Left kidney (tissue), 2 donors: ENCODE measurements around the gene EPHA6. TPM values are rescaled to one million over a fixed set of nuclear protein-coding genes. Genes with fewer than 3 reads are reported as not detected.

ENCODE experiments used
- DNase-seq: peaks from one replicate; pipeline ENCODE4 v3.0.0-alpha.2; 2013
- polyA plus RNA-seq: library from polyadenylated mRNA; unstranded; fragments of 120-200 nt; gene quantifications from one replicate; pipeline ENCODE4 v1.2.1, GENCODE V29; 2013; ENCODE audit not compliant: insufficient read length

Gene EPHA6
- polyA plus RNA-seq, 1 donor = 1.2 TPM

DNA sequence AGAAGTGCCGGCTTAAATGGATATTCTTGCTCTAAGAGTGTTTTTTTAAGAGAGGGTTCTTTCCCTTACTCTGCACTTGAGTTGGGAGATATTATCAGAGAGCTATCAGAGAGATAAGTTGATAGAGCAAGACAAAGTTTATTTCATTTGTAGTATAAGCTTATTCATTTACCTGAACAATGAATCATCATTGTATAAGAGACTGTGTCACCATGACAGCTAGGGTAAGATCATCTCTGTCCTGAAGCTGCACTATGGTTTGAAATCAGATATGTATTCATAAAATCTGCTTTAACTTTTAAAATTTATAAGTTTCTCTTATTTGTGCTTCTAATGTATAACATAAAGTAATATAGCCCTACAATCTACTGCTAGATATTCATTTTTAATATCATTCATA lies 822.1 kb downstream of the EPHA6 start:
- DNase-seq = no peak

DNA sequence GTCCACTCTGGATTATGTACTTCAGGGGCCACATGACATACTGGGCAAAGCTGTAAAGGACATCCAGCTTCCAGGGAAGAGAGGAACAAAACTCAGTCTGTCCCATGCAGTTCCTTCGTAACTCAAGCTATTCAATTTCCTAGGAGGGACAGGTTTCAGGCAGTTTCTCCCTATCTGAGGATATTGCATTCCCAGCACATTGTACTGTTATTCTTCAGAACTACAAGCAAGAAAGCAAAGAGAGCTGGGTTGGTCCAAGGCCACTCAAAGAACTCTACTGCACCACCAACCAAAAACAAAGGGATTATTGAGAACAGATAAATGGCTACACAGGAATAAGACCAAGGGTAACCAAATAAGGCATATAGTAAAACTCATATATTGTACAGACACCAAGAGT lies 832.5 kb downstream of the EPHA6 start:
- no peak for DNase-seq

- no peak for DNase-seq
Observed at GRCh38 chr3:97647441-97647982, 833.1 kb downstream of the EPHA6 start.

GRCh38 chr3:97655971-97656370 lies 841.6 kb downstream of the EPHA6 start:
- no peak for DNase-seq

- DNase-seq = no peak
Observed at GRCh38 chr3:97656638-97657037, 842.2 kb downstream of the EPHA6 start.

GRCh38 chr3:97658668-97659285 lies 844.4 kb downstream of the EPHA6 start:
- DNase-seq = peak; percentile 36

DNA sequence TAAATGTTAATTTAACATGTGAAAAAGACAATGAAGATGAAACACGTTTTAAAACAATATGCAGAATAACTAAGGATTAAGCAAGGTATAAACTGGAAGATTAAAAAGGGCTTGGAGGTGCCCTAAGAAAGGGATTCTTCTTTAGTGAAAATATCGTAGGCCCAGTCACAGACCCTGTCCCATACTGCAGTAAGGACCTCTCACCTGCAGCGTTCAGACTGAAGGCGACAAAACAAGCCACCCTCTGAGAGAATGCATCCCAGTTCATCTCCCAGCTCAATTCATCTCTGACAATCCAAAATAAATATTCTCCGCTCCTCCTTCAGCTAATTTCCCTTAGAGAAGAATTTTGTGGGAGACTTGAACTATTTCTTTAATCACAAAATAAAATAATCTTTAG lies 847.9 kb downstream of the EPHA6 start:
- DNase-seq = no peak

DNA sequence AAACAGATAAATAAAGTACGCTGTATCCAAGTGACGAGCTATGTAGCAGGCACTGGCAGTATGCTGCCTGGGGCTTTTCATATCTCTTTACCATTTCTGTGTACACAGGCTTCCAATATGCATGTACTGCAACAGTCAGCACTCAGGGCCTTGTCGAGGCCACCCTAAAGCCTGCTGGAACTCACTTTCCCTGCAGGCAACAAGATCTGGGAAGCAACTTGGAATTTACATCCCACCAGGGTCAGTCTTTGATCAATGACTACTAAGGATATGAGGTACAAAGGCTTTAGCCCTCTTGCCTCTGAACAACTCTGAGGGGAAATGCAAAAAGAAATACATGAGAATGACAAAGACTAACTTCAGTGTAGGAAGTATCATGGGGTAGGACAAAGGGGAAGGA lies 848.4 kb downstream of the EPHA6 start:
- DNase-seq = no peak

- DNase-seq = no peak
Observed at GRCh38 chr3:97665896-97666295, 851.5 kb downstream of the EPHA6 start.

DNA sequence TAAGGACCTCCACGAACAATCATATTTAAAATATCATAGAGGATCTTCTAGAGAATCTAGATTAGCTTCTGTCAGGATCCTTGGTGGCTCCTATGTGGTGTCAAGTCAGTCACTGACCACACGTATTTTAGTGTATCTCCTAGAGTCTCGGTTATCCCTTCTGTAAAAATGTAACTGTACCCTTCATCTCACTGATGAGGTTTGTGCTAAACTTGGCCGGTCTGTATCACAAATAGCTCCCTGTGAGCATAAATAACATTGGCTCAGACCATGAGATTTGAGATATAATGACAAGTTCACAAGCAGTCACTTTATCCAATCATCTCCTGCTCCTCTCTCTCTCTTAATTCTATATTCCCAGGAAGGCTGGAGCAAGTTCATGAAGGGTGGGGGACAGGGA lies 856.6 kb downstream of the EPHA6 start:
- DNase-seq = no peak

DNA sequence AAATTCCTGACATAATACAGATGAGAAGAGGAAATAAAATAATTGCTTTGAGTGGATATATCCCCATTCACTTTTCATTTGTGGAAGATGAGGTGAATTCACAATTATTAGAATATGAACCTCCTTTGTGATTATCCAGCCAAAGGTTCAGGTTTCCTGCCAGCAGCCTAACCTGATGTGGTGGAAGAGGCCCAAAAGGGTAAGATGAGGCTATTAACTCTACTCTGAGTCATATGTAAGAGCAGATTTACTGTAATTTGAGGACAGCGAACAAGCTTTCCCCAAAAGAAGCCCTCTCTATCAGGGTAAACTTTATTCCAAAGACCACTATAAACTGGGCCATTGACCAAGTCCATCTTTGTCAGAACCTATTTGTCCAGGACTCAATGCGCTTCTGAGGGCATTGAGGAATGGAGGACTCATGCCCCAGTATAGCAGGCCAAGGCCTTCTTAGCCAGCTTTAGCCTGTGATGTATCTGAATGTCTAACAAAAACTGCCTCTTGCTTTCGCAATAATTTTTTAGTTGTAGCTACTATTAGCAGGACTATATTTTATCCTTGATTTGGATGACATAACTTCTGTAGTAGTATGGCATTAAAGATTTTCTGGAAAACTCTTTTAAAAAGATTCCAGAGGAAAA lies 859.1 kb downstream of the EPHA6 start:
- no peak for DNase-seq

DNA sequence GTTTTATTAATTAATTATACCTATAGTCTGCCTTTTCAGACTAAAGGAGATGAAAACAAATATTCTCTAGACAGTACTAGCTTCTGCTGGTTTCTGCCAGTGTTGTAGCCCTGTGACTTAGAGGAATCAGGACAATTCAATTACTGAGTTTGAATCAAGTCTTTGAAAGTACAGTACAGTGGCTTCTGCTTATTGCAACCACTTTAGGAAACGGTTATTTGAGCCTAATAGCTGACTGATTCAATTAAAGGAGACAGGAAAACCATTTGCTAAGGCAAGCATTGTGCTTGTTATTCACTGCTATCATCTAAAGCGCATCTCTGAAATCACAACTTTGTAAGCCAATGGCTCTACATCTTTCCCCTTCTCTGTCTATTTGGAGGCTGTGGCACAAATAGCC lies 860.1 kb downstream of the EPHA6 start:
- no peak for DNase-seq

GRCh38 chr3:97680210-97680609 lies 865.8 kb downstream of the EPHA6 start:
- DNase-seq = no peak

DNA sequence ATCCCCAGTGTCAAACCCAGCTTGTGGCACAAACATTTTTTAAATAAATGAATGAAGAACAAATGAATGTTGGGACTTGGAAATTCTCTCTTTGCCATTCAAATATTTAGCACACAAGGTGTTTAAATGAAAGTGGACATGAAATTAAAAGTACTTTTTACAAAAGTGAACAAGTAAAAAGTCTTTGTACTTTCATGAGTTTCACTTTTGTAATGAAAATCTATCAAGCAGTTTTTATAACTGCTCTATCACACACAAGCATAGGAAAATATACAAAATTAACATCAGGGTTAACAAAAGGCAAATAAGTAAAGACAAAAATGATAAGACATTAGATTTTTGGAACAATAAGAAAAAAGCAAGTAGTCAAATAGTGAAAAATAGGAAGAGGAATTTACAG lies 866.3 kb downstream of the EPHA6 start:
- no peak for DNase-seq

- no peak for DNase-seq
Observed at GRCh38 chr3:97684490-97684889, 870.1 kb downstream of the EPHA6 start.

- DNase-seq = no peak
Observed at GRCh38 chr3:97686258-97686657, 871.9 kb downstream of the EPHA6 start.

GRCh38 chr3:97687734-97688133 lies 873.3 kb downstream of the EPHA6 start:
- DNase-seq = no peak

DNA sequence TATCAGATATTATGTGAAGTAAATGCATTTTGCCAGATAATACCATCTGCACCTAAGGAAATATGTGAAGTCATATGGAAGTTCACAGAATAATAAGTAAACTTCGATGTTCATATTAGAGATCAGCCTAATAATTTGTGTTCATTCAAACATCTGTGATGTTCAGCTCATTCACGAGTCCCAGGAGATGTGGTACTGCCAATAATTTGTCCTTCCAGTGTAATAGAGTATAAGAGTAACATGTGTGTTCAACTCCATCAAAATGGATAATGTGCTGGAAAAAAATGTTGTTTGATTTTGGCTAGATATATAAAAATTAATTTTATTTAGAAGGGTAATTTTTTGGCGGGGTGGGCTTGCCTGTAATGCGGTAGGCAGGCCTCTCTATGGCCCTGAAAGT lies 874.7 kb downstream of the EPHA6 start:
- no peak for DNase-seq

DNA sequence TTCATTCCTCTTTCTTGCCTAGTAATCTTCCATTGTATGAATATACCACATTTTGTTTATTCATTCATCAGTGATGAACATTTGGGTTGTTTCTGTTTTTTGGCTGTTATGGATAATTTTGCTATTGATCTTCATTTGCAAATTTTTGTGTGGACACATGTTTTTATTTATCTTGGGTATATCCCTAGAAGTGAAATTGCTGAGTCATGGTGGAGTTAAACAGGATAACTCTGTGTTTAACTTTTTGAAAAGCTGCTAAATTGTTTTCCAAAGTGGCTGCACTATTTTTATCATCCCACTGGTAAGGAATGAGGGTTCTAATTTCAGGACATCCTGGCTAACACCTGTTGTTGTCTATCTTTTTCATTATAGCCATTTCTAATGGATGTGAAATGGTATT lies 875.6 kb downstream of the EPHA6 start:
- DNase-seq = no peak

GRCh38 chr3:97691354-97691753 lies 877.0 kb downstream of the EPHA6 start:
- no peak for DNase-seq

DNA sequence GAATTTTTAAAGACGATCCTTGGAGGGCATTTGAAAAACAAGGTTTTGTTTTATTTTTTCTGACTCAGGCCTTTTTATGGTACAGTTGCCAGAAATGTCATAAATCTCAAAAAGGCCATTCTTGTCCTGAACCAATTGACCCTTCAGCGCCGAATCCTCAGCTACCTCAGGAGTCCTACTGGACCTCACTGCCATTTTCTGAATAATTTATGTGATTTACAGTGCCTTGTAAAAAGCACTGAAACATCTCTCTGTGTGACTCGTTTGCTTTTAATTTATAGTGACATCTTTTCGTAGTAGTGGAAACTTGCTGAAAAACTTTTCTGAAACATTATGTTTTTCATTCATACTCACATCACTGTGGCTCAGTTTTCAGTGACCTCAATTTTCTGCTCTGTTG lies 878.0 kb downstream of the EPHA6 start:
- no peak for DNase-seq

- no peak for DNase-seq
Observed at GRCh38 chr3:97692831-97693230, 878.4 kb downstream of the EPHA6 start.

GRCh38 chr3:97694876-97695275 lies 880.5 kb downstream of the EPHA6 start:
- no peak for DNase-seq

- no peak for DNase-seq
Observed at GRCh38 chr3:97698691-97699090, 884.3 kb downstream of the EPHA6 start.
